Cerebellar cortex (tissue), 1 donor: Measurements from ENCODE around the gene DKKL1.
"Not testable (repeated sequence)": the region's sequence is repeated elsewhere in the genome, so short reads cannot be mapped to it uniquely, and the experiment has no call there.

Experiments used
- DNase-seq: peaks from one replicate; pipeline ENCODE4 v3.0.0-alpha.2; 2015; ENCODE audit warnings: low spot score

The DKKL1 gene

DNA sequence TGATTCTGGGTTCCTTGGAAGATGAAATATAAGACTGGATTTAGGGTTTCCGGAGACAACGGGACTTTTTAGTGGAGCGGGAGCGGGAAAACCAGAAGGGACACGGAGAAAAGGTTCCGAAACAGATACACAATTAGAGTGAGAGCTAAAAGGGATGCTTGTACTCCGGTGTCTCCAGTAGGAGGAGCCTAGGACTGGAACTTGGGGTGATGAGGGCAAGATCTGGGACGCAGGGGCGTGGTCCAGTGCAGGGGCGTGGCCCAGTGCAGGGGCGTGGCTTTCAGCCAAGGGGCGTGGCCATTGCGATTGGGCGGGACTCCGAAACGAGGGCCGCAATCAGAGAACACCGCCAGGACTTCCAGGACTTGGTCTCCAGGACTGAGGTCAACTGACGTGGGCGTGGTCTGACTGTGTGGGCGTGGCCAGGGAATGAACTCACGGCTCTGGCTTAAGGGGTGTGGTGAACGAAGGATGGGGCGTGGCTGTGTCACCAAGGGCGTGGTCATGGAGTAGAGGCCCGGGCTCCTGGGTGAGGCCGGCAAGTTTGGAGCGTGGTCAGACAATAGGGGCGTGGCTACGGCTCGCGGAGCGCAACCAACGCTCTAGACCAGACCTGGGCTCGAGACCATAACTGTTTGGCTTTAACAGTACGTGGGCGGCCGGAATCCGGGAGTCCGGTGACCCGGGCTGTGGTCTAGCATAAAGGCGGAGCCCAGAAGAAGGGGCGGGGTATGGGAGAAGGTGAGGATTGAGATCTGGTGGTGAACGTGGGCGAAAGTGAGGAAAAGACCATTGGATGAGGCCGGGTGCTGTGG is at the start of gene DKKL1:
Gene DKKL1 (plus strand): TSS at position 610 of the 815 bp plus-strand sequence. CDS start 122 bp downstream, at position 732.
- peak; percentile 94 for DNase-seq

DNA sequence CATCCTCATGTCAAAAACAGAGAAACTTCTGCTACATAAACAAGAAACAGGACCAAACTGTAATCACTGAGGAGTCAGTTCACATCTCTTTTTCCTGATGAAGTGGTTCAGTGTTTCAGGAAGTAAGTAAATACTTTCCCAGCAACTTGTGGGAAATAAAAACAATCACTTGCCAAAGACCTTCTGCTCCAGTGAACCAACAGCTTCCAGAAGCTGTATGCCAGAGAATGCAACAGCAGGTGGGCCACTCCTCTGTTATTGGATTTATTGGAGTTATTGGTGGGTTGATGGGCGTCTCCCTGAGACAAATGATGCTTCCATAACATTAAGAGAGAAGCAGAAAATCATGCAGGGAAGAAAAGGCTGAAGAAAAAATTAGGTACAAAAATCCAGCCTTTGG is 48.6 kb upstream of the DKKL1 start:
- DNase-seq, result no peak

DNA sequence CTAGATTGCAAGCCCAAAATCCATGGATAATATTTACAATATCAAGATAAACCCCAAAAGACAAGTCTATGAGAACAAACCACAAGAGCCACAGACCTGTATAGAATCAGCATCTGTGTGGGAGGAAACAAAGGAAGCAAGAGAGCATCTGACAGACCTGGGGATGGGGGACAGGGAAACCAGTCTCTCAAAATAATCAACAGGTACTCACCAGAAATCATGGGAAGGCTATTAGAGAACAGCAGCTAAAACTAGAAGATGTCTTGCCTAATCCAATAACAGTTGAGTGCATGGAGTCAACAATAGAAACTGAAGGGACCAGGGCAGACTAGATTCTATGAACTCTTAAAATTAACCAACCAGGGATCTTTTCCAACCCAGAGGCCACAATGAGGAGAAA is 47.4 kb upstream of the DKKL1 start:
- no peak for DNase-seq

DNA sequence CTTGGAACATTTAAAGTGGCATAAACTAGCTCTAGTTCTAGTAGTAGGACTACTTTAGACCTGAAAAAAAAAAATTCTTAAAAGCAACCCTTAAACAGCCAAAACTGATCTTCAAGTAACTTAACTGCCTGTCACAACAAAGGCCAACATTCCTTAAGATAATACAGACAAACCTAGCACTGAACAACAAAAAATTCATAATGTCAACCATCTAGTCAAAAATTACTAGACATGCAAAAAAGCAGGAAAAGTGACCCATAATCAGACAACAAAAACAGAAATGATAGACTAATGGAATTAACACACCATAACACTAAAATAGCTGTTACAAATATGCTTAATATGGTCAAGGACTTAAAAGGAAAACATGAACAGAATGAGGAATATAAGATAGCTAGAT is 45.4 kb upstream of the DKKL1 start:
- no peak for DNase-seq

DNA sequence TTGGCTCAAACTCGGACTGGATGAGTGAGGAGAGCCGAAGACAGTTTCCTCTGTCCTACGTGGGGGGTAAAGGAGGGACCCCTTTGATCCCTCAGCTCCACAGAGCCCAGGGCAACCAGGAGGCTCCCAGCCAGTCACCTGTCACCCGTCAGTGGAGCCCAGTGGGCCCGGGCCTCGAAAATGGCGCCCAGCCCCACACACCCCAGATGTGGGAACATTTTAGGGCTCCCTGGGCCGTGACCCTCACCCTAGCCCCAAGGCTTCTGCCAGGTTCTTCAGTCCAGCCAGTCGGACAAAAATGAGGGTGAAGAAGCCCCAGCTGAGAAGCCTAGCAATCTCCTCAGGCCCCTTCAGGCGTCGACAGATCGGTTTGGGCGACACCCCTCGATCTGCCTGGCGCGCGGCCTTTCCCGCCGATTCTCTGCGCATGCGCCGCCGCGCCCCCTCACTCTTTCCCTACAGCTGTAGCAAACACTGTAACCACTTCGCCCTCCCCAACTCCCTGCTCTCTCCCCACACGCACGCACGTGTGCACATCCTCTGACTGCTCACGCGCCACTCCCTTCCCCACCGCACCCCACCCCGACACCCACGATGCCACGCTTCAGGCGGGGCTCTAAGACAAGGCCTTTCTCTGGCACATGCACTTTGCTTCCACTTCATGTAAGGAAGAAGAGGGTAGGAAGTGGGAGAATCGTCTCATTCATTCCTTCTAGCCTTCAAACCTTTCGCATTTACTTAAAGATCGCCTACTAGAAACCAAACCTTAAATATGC is 38.7 kb upstream of the DKKL1 start, which contains the start of gene SLC6A16:
Gene SLC6A16 (minus strand): TSS at position 391 of the 776 bp plus-strand sequence. CDS start 13,844 bp downstream, outside the sequence.
- no peak for DNase-seq

DNA sequence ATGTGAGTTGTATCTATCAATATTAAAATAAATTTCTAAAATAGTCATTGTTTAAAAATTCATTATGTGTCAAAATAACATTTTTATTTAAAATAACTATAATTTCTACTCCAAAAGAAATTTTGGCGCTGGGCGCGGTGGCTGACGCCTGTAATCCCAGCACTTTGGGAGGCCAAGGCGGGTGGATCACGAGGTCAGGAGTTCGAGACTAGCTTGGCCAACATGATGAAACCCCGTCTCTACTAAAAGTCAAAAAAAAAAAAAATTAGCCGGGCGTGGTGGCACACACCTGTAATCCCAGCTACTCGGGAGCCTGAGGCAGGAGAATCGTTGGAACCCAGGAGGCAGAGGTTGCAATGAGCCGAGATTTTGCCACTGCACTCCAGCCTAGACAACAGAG is 37.9 kb upstream of the DKKL1 start:
- not testable (repeated sequence) for DNase-seq

DNA sequence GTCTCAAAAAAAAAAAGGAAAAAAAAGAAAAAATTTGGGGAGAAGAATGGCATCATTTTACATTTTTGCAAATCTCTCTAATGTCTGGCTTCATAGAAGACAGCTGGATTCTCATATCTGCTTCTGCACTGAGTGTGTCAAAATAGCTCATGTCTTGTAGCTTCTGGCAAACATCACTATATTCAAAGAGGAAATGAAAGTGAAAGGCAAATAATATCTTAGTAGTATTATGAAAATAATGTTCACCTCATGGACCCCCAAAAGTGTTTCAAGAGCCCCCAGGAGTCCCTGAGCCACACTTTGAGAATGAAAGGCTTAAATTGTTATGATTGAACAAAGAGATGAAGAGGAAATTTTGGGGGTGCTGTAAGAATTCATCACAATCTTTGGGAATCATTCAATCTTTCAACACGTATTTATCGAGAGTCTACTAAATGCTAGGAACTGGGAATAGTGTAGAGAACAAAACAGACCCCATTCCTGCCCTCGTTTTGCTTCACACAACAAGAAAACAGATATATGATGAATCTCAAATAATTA is 37.4 kb upstream of the DKKL1 start:
- DNase-seq, result no peak

DNA sequence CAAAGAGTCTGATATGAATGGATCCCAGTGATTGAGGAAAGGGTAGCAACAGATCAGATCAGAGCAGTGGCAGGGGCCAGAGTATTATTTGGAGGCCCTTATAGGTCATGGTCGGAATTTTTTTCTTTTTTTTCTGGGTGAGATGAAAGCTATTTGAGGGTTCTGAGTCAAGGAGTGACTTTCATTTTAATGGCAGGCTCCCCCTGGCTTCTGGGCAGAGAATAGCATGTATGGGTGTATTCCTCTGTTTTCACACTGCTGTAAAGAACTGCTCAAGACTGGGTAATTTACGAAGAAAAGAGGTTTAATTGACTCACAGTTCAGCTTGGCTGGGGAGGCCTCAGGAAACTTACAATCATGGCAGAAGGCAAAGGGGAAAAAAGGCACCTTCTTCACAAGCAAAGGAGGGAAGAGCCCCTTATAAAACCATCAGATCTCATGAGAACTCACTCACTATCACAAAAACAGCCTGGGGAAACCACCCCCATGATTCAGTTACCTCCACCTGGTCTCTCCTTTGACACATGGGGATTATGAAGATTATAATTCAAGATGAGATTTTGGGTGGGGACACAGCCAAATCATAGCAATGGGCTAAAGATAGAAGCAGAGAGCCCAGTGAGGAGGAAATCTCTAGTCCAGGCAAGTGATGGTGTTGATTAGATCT is 35.7 kb upstream of the DKKL1 start:
- DNase-seq, result peak; percentile 33

DNA sequence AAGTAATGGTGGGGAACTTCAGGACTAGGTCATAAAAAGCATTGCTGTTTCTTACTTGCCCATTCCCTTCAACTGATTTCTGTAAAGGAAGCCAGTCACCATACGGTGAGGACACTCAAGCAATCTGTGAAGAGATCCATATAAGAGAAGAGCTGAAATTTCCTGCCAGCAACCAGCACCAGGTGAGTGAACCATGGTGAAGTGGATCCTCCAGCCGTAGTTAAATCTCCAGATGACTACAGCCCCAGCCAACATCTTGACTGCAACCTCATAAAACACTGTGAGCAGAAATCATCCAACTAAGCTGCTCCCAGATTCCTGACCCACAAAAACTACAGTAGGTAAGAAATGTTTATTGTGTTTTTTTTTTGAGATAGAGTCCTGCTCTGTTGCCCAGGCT is 34.9 kb upstream of the DKKL1 start:
- DNase-seq, result no peak

DNA sequence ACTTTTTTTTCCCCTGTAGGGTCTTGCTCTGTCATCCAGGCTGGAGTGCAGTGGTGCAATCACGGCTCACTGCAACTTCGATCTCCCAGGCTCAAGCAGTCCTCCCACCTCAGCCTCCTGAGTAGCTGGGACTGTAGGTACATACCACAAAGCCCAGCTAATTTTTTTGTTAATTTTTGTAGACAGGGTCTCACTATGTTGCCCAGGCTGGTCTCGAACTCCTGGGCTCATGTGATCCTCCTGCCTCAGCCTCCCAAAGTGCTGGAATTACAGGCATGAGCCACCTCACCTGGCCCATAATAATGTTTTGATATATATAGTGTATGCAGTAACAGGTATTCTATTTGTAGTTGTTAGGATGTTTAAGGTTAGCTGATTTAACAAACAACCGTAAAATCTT is 32.5 kb upstream of the DKKL1 start:
- not testable (repeated sequence) for DNase-seq

DNA sequence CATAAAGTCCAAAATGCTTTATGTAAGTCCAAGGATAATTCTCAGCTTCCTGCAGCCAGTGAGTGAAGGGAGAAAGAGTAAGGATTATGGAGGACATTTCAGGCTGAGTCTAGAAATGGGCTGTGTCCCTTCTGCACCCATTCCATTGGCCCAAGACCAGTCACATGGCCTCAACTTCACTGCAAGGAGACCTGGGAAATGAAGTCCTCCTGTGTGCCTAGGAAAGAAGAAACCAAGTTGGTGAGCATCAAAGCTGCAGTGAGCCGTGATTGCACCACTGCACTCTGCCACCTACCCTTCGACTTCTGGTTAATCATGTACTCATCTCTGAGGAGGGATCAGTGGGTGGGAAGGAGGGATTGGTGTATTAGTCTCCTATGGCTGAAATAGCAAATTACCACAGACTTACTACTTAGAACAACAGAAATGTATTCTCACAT is 32.0 kb upstream of the DKKL1 start:
- peak; percentile 67 for DNase-seq

DNA sequence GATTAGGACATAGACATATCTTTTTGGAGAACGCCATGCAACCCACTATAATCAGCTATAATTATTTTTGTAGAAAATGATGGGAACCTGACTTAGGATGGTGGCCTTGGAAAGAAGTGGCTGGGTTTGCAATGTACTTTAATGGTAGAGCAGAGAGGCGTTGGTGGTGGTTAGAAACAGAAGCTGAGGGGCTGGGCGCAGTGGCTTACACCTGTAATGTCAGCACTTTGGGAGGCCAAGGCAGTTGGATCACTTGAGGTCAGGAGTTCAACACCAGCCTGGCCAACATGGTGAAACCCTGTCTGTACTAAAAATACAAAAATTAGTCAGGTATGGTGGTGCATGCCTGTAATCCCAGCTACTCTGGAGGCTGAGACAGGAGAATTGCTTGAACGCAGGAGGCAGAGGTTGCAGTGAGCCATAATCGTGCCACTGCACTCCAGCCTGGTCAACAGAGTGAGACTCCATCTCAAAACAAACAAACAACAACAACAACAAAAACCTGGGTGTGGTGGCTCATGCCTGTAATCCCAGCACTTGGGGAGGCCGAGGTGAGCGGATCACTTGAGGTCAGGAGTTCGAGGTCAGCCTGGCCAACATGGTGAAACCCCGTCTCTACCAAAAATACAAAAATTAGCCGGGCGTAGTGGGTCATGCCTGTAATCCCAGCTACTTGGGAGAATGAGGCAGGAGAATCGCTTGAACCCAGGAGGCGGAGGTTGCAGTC is 30.8 kb upstream of the DKKL1 start:
- not testable (repeated sequence) for DNase-seq

DNA sequence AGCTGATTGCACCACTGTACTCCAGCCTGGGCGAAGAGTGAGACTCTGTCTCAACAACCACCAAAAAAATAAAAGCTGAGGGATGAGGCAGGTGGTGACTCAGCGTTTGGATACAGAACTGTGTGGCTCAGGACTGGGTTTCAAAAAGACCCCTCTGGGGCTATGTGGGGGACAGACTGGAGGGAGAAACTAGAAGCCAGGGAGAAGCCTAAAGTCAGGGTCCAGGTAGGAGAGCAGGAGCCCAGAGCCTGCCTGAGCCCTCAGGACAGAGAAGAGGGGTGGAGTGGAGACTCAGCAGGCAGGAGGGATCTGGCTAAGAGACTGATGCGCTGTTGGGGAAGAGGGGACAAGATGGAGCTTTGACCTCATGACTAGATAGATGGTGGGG is 30.3 kb upstream of the DKKL1 start:
- no peak for DNase-seq

DNA sequence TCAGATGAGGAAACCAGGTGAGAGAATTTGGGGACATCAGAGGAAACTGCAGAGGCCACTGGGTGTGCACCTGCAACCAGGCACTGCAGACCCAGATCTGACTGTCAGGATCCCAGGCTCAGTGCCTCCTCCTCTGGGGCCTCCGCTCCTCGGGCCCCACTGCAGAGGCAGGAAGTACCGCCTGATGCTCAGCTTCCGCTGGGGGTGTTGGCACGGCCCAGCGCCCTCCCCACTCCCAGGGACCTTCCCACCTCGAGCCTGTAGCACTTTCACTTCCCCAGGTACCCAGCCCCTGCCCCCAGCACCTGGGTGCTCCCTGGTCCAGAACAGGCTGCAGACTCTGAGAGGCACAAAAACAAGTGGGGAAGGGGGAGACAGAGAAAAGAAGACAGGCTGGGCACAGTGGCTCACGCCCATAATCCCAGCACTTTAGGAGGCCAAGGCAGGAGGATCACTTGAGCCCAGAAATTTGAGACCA is 29.8 kb upstream of the DKKL1 start:
- DNase-seq, result no peak

DNA sequence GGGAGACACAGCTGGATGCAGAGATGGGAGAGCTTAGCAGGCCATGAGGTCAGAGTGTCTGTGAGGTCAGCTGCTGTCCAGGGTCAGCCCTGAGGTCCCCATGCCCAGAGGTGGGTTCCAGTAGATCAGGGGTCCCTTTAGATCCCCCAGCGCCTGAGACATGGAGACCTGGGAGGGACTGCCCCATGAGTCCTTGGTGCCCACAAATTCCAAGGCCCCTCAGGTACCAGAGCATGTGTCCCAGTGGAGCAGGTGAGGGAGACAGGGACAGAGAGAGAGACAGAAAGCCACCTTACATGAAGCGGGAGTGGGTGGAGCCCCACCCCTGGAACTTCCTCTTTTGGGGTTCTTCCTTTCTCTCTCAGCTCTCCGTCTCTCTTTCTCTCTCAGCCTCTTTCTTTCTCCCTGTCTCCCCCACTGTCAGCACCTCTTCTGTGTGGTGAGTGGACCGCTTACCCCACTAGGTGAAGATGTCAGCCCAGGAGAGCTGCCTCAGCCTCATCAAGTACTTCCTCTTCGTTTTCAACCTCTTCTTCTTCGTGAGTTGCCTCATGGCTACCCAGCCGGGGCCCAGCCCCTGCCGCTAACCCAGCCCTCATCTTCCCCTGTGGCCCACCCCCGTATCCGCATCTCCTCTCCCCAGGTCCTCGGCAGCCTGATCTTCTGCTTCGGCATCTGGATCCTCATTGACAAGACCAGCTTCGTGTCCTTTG is 28.4 kb upstream of the DKKL1 start, which contains the start of gene CD37:
Gene CD37 (plus strand): TSS at position 336 of the 713 bp plus-strand sequence. CDS start 135 bp downstream, at position 471.
- DNase-seq, result no peak

DNA sequence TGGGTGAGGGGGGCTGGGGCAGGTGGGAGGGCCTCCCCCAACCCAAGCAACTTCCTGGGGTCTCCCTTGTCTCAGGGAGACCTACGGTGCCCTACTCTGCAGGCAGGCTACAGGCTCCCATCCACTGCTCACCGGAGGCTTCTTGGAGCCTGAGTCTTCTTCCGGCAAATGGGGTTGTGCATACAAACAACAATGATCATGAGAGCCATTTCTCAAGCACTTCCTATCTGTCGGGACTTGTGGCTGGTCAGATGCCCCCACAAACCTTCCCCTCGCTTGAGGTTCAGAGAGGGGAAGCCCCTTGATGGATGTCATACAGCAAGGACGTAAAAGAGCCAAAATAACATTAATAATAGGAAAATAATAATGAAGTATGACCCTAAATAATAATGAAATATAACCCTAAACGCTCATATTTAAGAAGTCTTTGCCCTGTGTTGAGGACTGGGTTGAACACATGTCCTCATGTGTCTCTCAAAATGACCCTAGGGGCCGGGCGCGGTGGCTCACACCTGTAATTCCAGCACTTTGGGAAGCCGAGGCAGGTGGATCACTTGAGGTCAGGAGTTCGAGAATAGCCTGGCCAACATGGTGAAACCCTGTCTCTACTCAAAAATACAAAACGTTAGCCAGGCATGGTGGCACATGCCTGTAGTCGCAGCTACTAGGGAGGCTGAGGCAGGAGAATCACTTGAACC is 27.7 kb upstream of the DKKL1 start:
- DNase-seq, result no peak

DNA sequence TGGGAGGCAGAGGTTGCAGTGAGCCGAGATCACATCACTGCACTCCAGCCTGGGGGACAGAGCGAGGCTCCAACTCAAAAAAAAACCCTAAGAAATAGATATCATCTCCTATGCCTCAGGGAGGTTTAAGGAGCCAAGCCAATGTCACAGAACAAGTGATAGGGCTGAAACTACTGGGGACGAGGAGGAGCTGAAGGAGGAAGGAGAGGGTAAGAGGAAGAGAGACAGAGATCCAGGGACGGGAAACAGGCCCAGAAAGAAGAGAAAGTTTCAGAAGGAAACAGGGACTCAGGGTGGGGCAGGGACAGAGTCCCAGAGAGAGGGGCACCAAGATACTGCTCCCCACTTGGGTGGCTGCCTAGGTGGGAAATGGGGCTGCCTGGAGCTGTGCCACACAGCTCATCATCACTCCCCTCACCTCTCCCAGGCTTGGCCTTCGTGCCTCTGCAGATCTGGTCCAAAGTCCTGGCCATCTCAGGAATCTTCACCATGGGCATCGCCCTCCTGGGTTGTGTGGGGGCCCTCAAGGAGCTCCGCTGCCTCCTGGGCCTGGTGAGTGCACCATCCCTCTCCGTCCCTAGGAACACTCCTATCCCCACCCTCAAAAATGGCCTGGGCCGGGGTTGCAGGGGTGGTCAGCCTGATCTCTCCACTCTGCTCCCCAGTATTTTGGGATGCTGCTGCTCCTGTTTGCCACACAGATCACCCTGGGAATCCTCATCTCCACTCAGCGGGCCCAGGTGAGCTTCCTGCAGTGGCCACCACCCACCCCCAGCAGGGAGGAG is 27.0 kb upstream of the DKKL1 start:
- DNase-seq, result no peak

DNA sequence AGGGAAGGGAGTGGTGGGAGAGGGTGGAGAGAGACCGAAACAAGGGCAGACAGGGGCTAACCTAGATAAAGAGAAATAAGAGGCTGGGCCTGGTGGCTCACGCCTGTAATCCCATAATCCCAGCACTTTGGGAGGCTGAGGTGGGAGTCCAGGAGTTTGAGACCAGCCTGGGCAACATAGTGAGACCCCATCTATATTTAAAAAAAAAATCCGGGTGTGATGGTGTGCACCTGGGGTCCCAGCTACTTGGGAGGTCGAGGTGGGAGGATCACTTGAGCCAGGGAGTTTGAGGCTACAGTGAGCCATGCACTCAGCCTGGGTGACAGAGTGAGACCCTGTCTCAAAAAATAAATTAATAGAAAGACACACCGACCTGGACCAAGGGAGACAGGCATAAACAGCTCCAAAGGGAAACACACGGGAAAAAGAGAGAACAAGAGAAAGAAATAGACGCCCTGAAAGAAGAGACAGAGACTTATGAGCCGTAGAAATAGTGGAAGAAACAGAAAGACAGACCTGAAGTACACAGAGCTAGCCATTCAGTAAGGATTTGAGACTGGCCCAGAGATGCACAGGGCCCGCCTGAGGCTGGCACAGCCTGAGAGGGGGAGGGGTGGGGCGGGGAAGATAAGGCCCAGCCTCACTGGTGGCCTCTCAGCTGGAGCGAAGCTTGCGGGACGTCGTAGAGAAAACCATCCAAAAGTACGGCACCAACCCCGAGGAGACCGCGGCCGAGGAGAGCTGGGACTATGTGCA is 26.2 kb upstream of the DKKL1 start:
- DNase-seq, result no peak
